A549 (cell line): Measurements from ENCODE around the gene MUC4. TPM values are rescaled to one million over a fixed set of nuclear protein-coding genes. Genes with fewer than 3 reads are reported as not detected.

Experiments
- ATAC-seq, 2 experiments: fragments of 200-7000 bp in 1 of 2; fragments of >200 bp in 1 of 2; cut with Nextera tagmentation in 1 of 2; cut with Tn5 transposase in 1 of 2; 3 replicates each; pipeline versions ENCODE4 v1.8.0 to v1.9.1; 2018 to 2020; ENCODE audit warnings: mild to moderate bottlenecking in 1 of 2, moderate library complexity in 1 of 2
- CTCF ChIA-PET: fragments of 300-600 bp; sonication (Branson Sonifier 250); formaldehyde crosslinking; extraction: SDS; loops from one replicate; lab custom pipeline; 2021; ENCODE audit warnings: antibody characterized with exemption, inconsistent platforms; lab: Yijun Ruan, JAX
- POLR2A ChIA-PET: fragments of 350-600 bp; formaldehyde crosslinking; extraction: SDS; loops from one replicate; lab custom pipeline; 2021; ENCODE audit warnings: antibody characterized with exemption, inconsistent platforms; lab: Yijun Ruan, JAX
- DNase-seq, 2 experiments: peaks; one replicate each; pipeline versions ENCODE4 v3.0.0 to v3.0.0-alpha.2; 2011 to 2016; ENCODE audit warnings: low read depth in 1 of 2, low spot score in 1 of 2
- FAIRE-seq: peaks from 2 replicates; lab custom pipeline; 2011; peaks lifted over from hg19 to GRCh38; lab: Jason Lieb, UNC
- H3K27ac ChIP-seq, 2 experiments: fragments of >200 bp; sonication (Bioruptor Twin); formaldehyde crosslinking; 3 replicates each; pipeline ENCODE4 v1.5.1; 2016 to 2017
- H3K4me1 ChIP-seq: fragments of >200 bp; sonication (Bioruptor Twin); formaldehyde crosslinking; 3 replicates; pipeline ENCODE4 v1.6.1; 2016
- H3K4me2 ChIP-seq: fragments of >200 bp; sonication (Bioruptor Twin); formaldehyde crosslinking; 3 replicates; pipeline ENCODE4 v1.6.1; 2016
- H3K4me3 ChIP-seq: fragments of >200 bp; sonication (Bioruptor Twin); formaldehyde crosslinking; 3 replicates; pipeline ENCODE4 v1.5.1; 2016
- H3K9me3 ChIP-seq: fragments of >200 bp; sonication (Bioruptor Twin); formaldehyde crosslinking; 3 replicates; pipeline ENCODE4 v1.6.1; 2016
- ATOH8 ChIP-seq: fragments of 250-450 bp; sonication (Bioruptor Pico); IDR thresholded peaks from 2 replicates; pipeline ENCODE4 v1.5.0; 2020; ENCODE audit warnings: low read depth, mild to moderate bottlenecking, moderate library complexity
- BCL3 ChIP-seq: fragments of >200 bp; sonication (Bioruptor Twin); formaldehyde crosslinking; IDR thresholded peaks from 3 replicates; pipeline ENCODE4 v1.6.1; 2016
- CBX2 ChIP-seq: fragments of 200-600 bp; sonication (generic); IDR thresholded peaks from 2 replicates; pipeline ENCODE4 v1.6.1; 2016; ENCODE audit warnings: low read depth, mild to moderate bottlenecking, borderline replicate concordance
- CEBPB ChIP-seq, 2 experiments: fragments of >200 bp in 1 of 2; sonication (Bioruptor Twin) in 1 of 2; formaldehyde crosslinking in 1 of 2; IDR thresholded peaks; 2 replicates each; pipeline ENCODE4 v1.6.1; 2012 to 2016
- CHD2 ChIP-seq: fragments of 150-350 bp; IDR thresholded peaks from 2 replicates; pipeline ENCODE4 v1.6.1; 2014; ENCODE audit warnings: low read length; ENCODE audit not compliant: partially characterized antibody
- CHD4 ChIP-seq: fragments of 200-600 bp; sonication (generic); IDR thresholded peaks from 2 replicates; pipeline ENCODE4 v1.6.1; 2016; ENCODE audit warnings: antibody characterized with exemption, mild to moderate bottlenecking, borderline replicate concordance
- E2F6 ChIP-seq: IDR thresholded peaks from 2 replicates; pipeline ENCODE4 v1.6.1; 2012; ENCODE audit warnings: low read depth, borderline replicate concordance
- ELK1 ChIP-seq: fragments of 150-350 bp; IDR thresholded peaks from 2 replicates; pipeline ENCODE4 v1.6.1; 2014; ENCODE audit warnings: low read depth, mild to moderate bottlenecking, low read length
- FOSB ChIP-seq: fragments of 250-450 bp; sonication (Bioruptor Pico); IDR thresholded peaks from 2 replicates; pipeline ENCODE4 v1.5.0; 2020; ENCODE audit warnings: mild to moderate bottlenecking, moderate library complexity
- HDAC2 ChIP-seq: fragments of 200-600 bp; sonication (generic); IDR thresholded peaks from 2 replicates; pipeline ENCODE4 v1.6.1; 2016
- KDM1A ChIP-seq: fragments of 200-600 bp; sonication (generic); IDR thresholded peaks from 2 replicates; pipeline ENCODE4 v1.6.1; 2016; ENCODE audit warnings: low read depth, mild to moderate bottlenecking
- KDM5A ChIP-seq: fragments of 200-600 bp; sonication (generic); IDR thresholded peaks from 2 replicates; pipeline ENCODE4 v1.6.1; 2016; ENCODE audit warnings: antibody characterized with exemption, mild to moderate bottlenecking
- MAZ ChIP-seq: fragments of 150-350 bp; IDR thresholded peaks from 2 replicates; pipeline ENCODE4 v1.6.1; 2014; ENCODE audit warnings: antibody characterized with exemption, low read depth, low read length, borderline replicate concordance
- MYC ChIP-seq: IDR thresholded peaks from 2 replicates; pipeline ENCODE4 v1.6.1; 2012; ENCODE audit warnings: mild to moderate bottlenecking, inconsistent platforms, low read length, improper control_type of control experiment, borderline replicate concordance
- NFE2L2 ChIP-seq: fragments of 150-350 bp; conservative IDR thresholded peaks from 2 replicates; pipeline ENCODE4 v1.6.1; 2014; ENCODE audit warnings: low read length
- NPAS2 ChIP-seq: fragments of 250-450 bp; sonication (Bioruptor Pico); IDR thresholded peaks from 2 replicates; pipeline ENCODE4 v1.8.0; 2022; ENCODE audit warnings: mild to moderate bottlenecking, moderate library complexity, borderline replicate concordance
- RCOR1 ChIP-seq: fragments of 150-350 bp; IDR thresholded peaks from 2 replicates; pipeline ENCODE4 v1.6.1; 2014; ENCODE audit warnings: antibody characterized with exemption, low read length, low read depth
- REST ChIP-seq: fragments of 200-600 bp; sonication (generic); IDR thresholded peaks from 2 replicates; pipeline ENCODE4 v1.6.1; 2016; ENCODE audit warnings: antibody characterized with exemption, mild to moderate bottlenecking, moderate library complexity
- SMC3 ChIP-seq: fragments of >200 bp; sonication (Bioruptor Twin); formaldehyde crosslinking; IDR thresholded peaks from 3 replicates; pipeline ENCODE4 v1.6.1; 2018; ENCODE audit warnings: inconsistent platforms
- TFCP2L1 ChIP-seq: fragments of 250-450 bp; sonication (Bioruptor Pico); IDR thresholded peaks from 2 replicates; pipeline ENCODE4 v1.5.0; 2021; ENCODE audit warnings: mild to moderate bottlenecking
- ZC3H11A ChIP-seq: fragments of 450-650 bp; IDR thresholded peaks from 2 replicates; pipeline ENCODE4 v1.6.1; 2014; ENCODE audit warnings: antibody characterized with exemption, mild to moderate bottlenecking
- ZNF302 ChIP-seq: fragments of 250-450 bp; sonication (Bioruptor Pico); IDR thresholded peaks from 2 replicates; pipeline ENCODE4 v1.9.0; 2021; ENCODE audit warnings: inconsistent platforms, mild to moderate bottlenecking, moderate library complexity
- ZSCAN20 ChIP-seq: fragments of 250-450 bp; sonication (Bioruptor Pico); IDR thresholded peaks from 2 replicates; pipeline ENCODE4 v1.8.0; 2022; ENCODE audit warnings: mild to moderate bottlenecking, moderate library complexity
- WGBS: methylation state at CpG from one replicate; pipeline ENCODE4 v1.1.6; 2017; ENCODE audit errors: missing lambda C conversion rate; 5-methylcytosine and 5-hydroxymethylcytosine counted together
- polyA plus RNA-seq, 4 experiments: library from polyadenylated mRNA; depleted of rRNA in 3 of 4; stranded (reverse); fragments of >200 nt; fragmentation: RNase III in 1 of 4; extraction: RNeasy Plus Mini Kit Qiagen cat#74134 plus additional on column Dnase treatment in 1 of 4; gene quantifications; 2 replicates in 3 of 4; 3 replicates in 1 of 4; pipeline ENCODE4 v1.2.3, GENCODE V29; 2011 to 2017

The MUC4 gene
- polyA plus RNA-seq, 2 of the 4 experiments (the other 2 are of a cell fraction) = 0.04 TPM; not detected in 1

- POLR2A ChIA-PET = no interaction called here
These were observed 55.7 kb downstream of the MUC4 start for GRCh38 chr3:195755791-195756676.

GRCh38 chr3:195755391-195755790 lies 56.3 kb downstream of the MUC4 start:
- ATAC-seq = no peak
- DNase-seq = no peak
- 92% methylated on average over 7 of the region's 7 CpGs for whole genome bisulfite sequencing
- TF ChIP-seq KDM1A (no peak), NPAS2 (CRISPR knock-in tag) (no peak), HDAC2 (no peak), ZSCAN20 (CRISPR knock-in tag) (no peak), ATOH8 (CRISPR knock-in tag) (no peak), KDM5A (no peak), MYC (no peak), RCOR1 (no peak)
- no peak overlapping the region for H3K4me2 ChIP-seq
- H3K4me1 ChIP-seq = no peaks in the 10 kb centered on the region
- ChIA-PET POLR2A (no interaction called here), CTCF (interaction anchor here (1.0 to 1.2 kb wide), 3 partner anchors 9 to 101 kb away, joined by 3 to 5 read pairs (median 3); no protein-coding TSS in a partner anchor)
- no peak overlapping the region for H3K27ac ChIP-seq
- no peak overlapping the region for H3K4me3 ChIP-seq
- FAIRE-seq = no peak
- H3K9me3 ChIP-seq = no peaks in the 10 kb centered on the region

More at GRCh38 chr3:195755791-195756676, 55.7 kb downstream of the MUC4 start:
- 77% methylated on average over 16 of the region's 16 CpGs for WGBS
- H3K4me1 ChIP-seq = no peaks in the 10 kb centered on the region
- TF ChIP-seq TFCP2L1 (CRISPR knock-in tag) (no peak), ZNF302 (CRISPR knock-in tag) (no peak), CHD2 (no peak), CEBPB (IDR thresholded peaks at IDR 0.05) (no peak), ELK1 (no peak), FOSB (CRISPR knock-in tag) (no peak), ZC3H11A (no peak)
- no peak for ATAC-seq
- no peak for FAIRE-seq
- H3K4me2 ChIP-seq = no peak overlapping the region
- CTCF ChIA-PET = interaction anchor here (0.7 to 1.2 kb wide), 3 partner anchors 46 to 778 kb away, joined by 3 to 5 read pairs (median 5); no protein-coding TSS in a partner anchor
- H3K27ac ChIP-seq = no peak overlapping the region
- DNase-seq = no peak
- H3K9me3 ChIP-seq = no peaks in the 10 kb centered on the region
- no peak overlapping the region for H3K4me3 ChIP-seq

GRCh38 chr3:195754906-195755305 lies 56.8 kb downstream of the MUC4 start:
- Histone ChIP-seq H3K4me1 (no peaks in the 10 kb centered on the region), H3K27ac (no peak overlapping the region), H3K4me2 (no peak overlapping the region), H3K9me3 (no peaks in the 10 kb centered on the region), H3K4me3 (no peak overlapping the region)
- DNase-seq = no peak
- ChIA-PET POLR2A (no interaction called here), CTCF (interaction anchor here (1.1 to 1.2 kb wide), 3 partner anchors 10 to 101 kb away, joined by 3 to 5 read pairs (median 3); no protein-coding TSS in a partner anchor)
- 64% methylated on average over 7 of the region's 7 CpGs for WGBS
- ATAC-seq = no peak
- no peak for FAIRE-seq
- TF ChIP-seq MAZ = no peak
- no peak for TF ChIP-seq E2F6
- no peak for TF ChIP-seq NFE2L2
- no peak for TF ChIP-seq ZSCAN20 (CRISPR knock-in tag)
- no peak for TF ChIP-seq NPAS2 (CRISPR knock-in tag)
- TF ChIP-seq REST = no peak
- TF ChIP-seq MYC = no peak
- no peak for TF ChIP-seq SMC3
- TF ChIP-seq CBX2 = no peak
- no peak for TF ChIP-seq ATOH8 (CRISPR knock-in tag)
- TF ChIP-seq CHD4 = no peak
- TF ChIP-seq BCL3 = no peak
- TF ChIP-seq HDAC2 = no peak
